Measurements from ENCODE around the gene MRPL30.
A peak's percentile ranks its signal among the peaks of the same experiment; 100 is the strongest.

Gene MRPL30

DNA sequence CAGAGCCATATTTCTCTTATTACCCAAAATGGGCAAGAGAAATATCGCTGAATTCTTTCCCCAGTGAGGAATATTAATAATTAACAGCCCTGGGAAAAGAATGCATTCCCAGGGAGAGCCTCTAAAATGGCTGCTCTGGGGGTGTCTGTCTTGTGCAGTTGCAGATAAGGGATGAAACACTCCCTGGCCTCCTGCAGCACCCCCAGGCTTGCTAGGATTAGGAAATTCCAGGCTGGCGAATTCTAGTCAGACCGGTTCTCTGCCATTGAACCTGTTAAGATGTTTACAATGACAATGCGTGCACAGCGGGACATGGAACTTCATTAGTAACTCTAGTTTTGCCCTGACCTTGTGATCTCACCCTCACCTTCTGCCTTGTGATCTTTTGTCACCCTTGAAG, 24.5 kb downstream of the MRPL30 start:
- TF ChIP-seq YY1 (IDR thresholded peaks at IDR 0.05; ENCODE audit: low read depth) (no peak), EGR1 (IDR thresholded peaks at IDR 0.05) (no peak), TAF1 (IDR thresholded peaks at IDR 0.05; ENCODE audit: low read depth) (no peak), TCF12 (IDR thresholded peaks at IDR 0.05; ENCODE audit: low read depth) (no peak), ZBTB7A (IDR thresholded peaks at IDR 0.05; ENCODE audit: low read depth) (no peak), CEBPB (IDR thresholded peaks at IDR 0.05) (peak; percentile 28; the same call in 1 of the 2 replicates), CREB1 (IDR thresholded peaks at IDR 0.05; ENCODE audit: low read depth) (no peak), EP300 (IDR thresholded peaks at IDR 0.05; ENCODE audit: borderline replicate concordance) (no peak), NFIC (IDR thresholded peaks at IDR 0.05) (no peak), USF1 (IDR thresholded peaks at IDR 0.05) (0 out of 2 replicates have a peak, but pooled peaks have one; percentile 25), RAD21 (IDR thresholded peaks at IDR 0.05; ENCODE audit: low read depth) (no peak), TEAD4 (IDR thresholded peaks at IDR 0.05) (0 out of 2 replicates have a peak, but pooled peaks have one; percentile 34), FOXM1 (IDR thresholded peaks at IDR 0.05; ENCODE audit: borderline replicate concordance, low read depth) (no peak)
- TF ChIP-seq, protein P1, sequence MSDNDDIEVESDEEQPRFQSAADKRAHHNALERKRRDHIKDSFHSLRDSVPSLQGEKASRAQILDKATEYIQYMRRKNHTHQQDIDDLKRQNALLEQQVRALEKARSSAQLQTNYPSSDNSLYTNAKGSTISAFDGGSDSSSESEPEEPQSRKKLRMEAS (IDR thresholded peaks at IDR 0.05) = no peak
- TF ChIP-seq, protein P2, sequence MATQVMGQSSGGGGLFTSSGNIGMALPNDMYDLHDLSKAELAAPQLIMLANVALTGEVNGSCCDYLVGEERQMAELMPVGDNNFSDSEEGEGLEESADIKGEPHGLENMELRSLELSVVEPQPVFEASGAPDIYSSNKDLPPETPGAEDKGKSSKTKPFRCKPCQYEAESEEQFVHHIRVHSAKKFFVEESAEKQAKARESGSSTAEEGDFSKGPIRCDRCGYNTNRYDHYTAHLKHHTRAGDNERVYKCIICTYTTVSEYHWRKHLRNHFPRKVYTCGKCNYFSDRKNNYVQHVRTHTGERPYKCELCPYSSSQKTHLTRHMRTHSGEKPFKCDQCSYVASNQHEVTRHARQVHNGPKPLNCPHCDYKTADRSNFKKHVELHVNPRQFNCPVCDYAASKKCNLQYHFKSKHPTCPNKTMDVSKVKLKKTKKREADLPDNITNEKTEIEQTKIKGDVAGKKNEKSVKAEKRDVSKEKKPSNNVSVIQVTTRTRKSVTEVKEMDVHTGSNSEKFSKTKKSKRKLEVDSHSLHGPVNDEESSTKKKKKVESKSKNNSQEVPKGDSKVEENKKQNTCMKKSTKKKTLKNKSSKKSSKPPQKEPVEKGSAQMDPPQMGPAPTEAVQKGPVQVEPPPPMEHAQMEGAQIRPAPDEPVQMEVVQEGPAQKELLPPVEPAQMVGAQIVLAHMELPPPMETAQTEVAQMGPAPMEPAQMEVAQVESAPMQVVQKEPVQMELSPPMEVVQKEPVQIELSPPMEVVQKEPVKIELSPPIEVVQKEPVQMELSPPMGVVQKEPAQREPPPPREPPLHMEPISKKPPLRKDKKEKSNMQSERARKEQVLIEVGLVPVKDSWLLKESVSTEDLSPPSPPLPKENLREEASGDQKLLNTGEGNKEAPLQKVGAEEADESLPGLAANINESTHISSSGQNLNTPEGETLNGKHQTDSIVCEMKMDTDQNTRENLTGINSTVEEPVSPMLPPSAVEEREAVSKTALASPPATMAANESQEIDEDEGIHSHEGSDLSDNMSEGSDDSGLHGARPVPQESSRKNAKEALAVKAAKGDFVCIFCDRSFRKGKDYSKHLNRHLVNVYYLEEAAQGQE (IDR thresholded peaks at IDR 0.05; ENCODE audit: low read depth) = no peak

DNA sequence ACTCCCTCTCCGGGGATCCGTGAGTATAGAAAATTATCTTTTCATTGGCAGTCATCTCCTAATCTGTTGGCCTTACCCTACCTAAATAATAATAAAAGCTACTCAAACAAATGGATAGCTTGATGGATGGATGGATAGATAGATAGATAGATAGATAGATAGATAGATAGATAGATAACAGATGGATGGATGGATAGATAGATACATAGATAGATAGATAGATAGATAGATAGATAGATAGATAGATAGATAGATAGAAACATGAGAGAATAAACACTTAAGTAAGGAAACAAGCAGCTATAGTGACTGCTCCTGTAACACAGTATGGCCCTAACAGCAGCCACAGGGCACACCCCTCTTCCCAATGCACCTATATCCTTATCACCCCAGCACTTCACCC, 35.1 kb downstream of the MRPL30 start:
- TF ChIP-seq TAF1 (IDR thresholded peaks at IDR 0.05; ENCODE audit: low read depth) = no peak
- no peak for TF ChIP-seq CEBPB (IDR thresholded peaks at IDR 0.05)
- no peak for TF ChIP-seq CREB1 (IDR thresholded peaks at IDR 0.05; ENCODE audit: low read depth)
- no peak for TF ChIP-seq EP300 (IDR thresholded peaks at IDR 0.05; ENCODE audit: borderline replicate concordance)
- TF ChIP-seq, protein P2 (IDR thresholded peaks at IDR 0.05; ENCODE audit: low read depth) = no peak
- no peak for TF ChIP-seq RAD21 (IDR thresholded peaks at IDR 0.05; ENCODE audit: low read depth)
- no peak for TF ChIP-seq FOXM1 (IDR thresholded peaks at IDR 0.05; ENCODE audit: borderline replicate concordance, low read depth)
- TF ChIP-seq YY1 (IDR thresholded peaks at IDR 0.05; ENCODE audit: low read depth) = no peak
- no peak for TF ChIP-seq ZBTB7A (IDR thresholded peaks at IDR 0.05; ENCODE audit: low read depth)
- TF ChIP-seq TEAD4 (IDR thresholded peaks at IDR 0.05) = no peak
- TF ChIP-seq NFIC (IDR thresholded peaks at IDR 0.05) = no peak
- TF ChIP-seq TCF12 (IDR thresholded peaks at IDR 0.05; ENCODE audit: low read depth) = no peak
- TF ChIP-seq USF1 (IDR thresholded peaks at IDR 0.05) = no peak
- TF ChIP-seq EGR1 (IDR thresholded peaks at IDR 0.05) = no peak
- TF ChIP-seq, protein P1 (IDR thresholded peaks at IDR 0.05) = no peak

- TF ChIP-seq, protein P1 (IDR thresholded peaks at IDR 0.05) = no peak
- TF ChIP-seq, protein P2 (IDR thresholded peaks at IDR 0.05; ENCODE audit: low read depth) = no peak
- no peak for TF ChIP-seq NFIC (IDR thresholded peaks at IDR 0.05)
These were observed 37.0 kb downstream of the MRPL30 start for GRCh38 chr2:99217929-99218501.

DNA sequence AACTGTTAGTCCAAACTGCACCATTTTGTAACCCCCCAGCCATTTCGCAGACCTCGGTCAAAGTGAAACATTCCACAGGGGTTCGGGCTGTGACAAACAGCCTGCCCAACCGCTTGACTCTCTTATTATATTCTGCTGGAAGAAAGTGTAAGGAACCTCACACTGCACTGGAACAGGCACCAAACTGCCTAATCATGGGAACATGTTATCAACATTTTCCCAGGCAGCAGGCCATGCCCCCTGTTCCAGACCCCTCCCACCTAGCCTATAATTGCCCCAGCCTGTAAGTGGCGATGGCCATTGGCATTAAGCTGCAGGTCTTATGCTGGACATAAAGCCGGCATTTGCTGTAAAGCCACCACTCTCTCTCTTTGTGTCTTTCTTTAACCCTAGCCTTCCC, 57.6 kb downstream of the MRPL30 start:
- no peak for TF ChIP-seq ZBTB7A (IDR thresholded peaks at IDR 0.05; ENCODE audit: low read depth)
- no peak for TF ChIP-seq EP300 (IDR thresholded peaks at IDR 0.05; ENCODE audit: borderline replicate concordance)
- TF ChIP-seq, protein P1 (IDR thresholded peaks at IDR 0.05) = no peak
- TF ChIP-seq, protein P2 (IDR thresholded peaks at IDR 0.05; ENCODE audit: low read depth) = no peak
- TF ChIP-seq YY1 (IDR thresholded peaks at IDR 0.05; ENCODE audit: low read depth) = no peak
- TF ChIP-seq TAF1 (IDR thresholded peaks at IDR 0.05; ENCODE audit: low read depth) = no peak
- TF ChIP-seq NFIC (IDR thresholded peaks at IDR 0.05) = no peak
- TF ChIP-seq EGR1 (IDR thresholded peaks at IDR 0.05) = no peak
- no peak for TF ChIP-seq RAD21 (IDR thresholded peaks at IDR 0.05; ENCODE audit: low read depth)
- no peak for TF ChIP-seq TCF12 (IDR thresholded peaks at IDR 0.05; ENCODE audit: low read depth)
- TF ChIP-seq TEAD4 (IDR thresholded peaks at IDR 0.05) = no peak
- no peak for TF ChIP-seq FOXM1 (IDR thresholded peaks at IDR 0.05; ENCODE audit: borderline replicate concordance, low read depth)
- no peak for TF ChIP-seq USF1 (IDR thresholded peaks at IDR 0.05)

Measured in Ishikawa (cell line).